ENCODE measurements around the gene ARSB. TPM values are rescaled to one million over a fixed set of nuclear protein-coding genes. Genes with fewer than 3 reads are reported as not detected.
A peak's percentile ranks its signal among the peaks of the same experiment; 100 is the strongest.

ARSB gene
- total RNA-seq, 1 donor from 2014 or later = 9.7 TPM

GRCh38 chr5:78799266-78800017 lies 185.7 kb downstream of the ARSB start:
- DNase-seq (no peak), ATAC-seq (ENCODE audit: poor library complexity) (no peak)
- intact Hi-C loops (cut with DNase I) = no loop called here

- intact Hi-C loops (cut with DNase I) = no loop called here
- DNase-seq (no peak), ATAC-seq (ENCODE audit: poor library complexity) (no peak)
These were observed 186.5 kb downstream of the ARSB start for GRCh38 chr5:78798673-78799029.

GRCh38 chr5:78797936-78798672 lies 187.0 kb downstream of the ARSB start:
- ATAC-seq (ENCODE audit: poor library complexity) (no peak), DNase-seq (no peak)
- intact Hi-C loops (cut with DNase I) = no loop called here

GRCh38 chr5:78795757-78796156 lies 189.4 kb downstream of the ARSB start:
- DNase-seq = no peak
- no peak for ATAC-seq (ENCODE audit: poor library complexity)
- intact Hi-C loops (cut with DNase I) = no loop called here

GRCh38 chr5:78794693-78795215 lies 190.4 kb downstream of the ARSB start:
- DNase-seq (no peak), ATAC-seq (ENCODE audit: poor library complexity) (no peak)
- intact Hi-C loops (cut with DNase I) = no loop called here

GRCh38 chr5:78793907-78794662 lies 191.0 kb downstream of the ARSB start:
- intact Hi-C loops (cut with DNase I) = no loop called here
- no peak for ATAC-seq (ENCODE audit: poor library complexity)
- no peak for DNase-seq

GRCh38 chr5:78792345-78793055 lies 192.6 kb downstream of the ARSB start:
- DNase-seq = no peak
- no peak for ATAC-seq (ENCODE audit: poor library complexity)
- intact Hi-C loops (cut with DNase I) = no loop called here

GRCh38 chr5:78791501-78792100 lies 193.5 kb downstream of the ARSB start:
- ATAC-seq (ENCODE audit: poor library complexity) (no peak), DNase-seq (no peak)
- intact Hi-C loops (cut with DNase I) = no loop called here

GRCh38 chr5:78787783-78788182 lies 197.3 kb downstream of the ARSB start:
- ATAC-seq (ENCODE audit: poor library complexity) (peak; percentile 87), DNase-seq (no peak)
- intact Hi-C loops (cut with DNase I) = no loop called here

GRCh38 chr5:78785454-78785853 lies 199.7 kb downstream of the ARSB start:
- ATAC-seq (ENCODE audit: poor library complexity) = no peak
- DNase-seq = no peak
- intact Hi-C loops (cut with DNase I) = no loop called here

- ATAC-seq (ENCODE audit: poor library complexity) = no peak
- no peak for DNase-seq
- intact Hi-C loops (cut with DNase I) = no loop called here
These were observed 201.5 kb downstream of the ARSB start for GRCh38 chr5:78783434-78784130.

GRCh38 chr5:78782728-78783127 lies 202.4 kb downstream of the ARSB start:
- intact Hi-C loops (cut with DNase I) = no loop called here
- no peak for DNase-seq
- ATAC-seq (ENCODE audit: poor library complexity) = no peak

- intact Hi-C loops (cut with DNase I) = no loop called here
- ATAC-seq (ENCODE audit: poor library complexity) (no peak), DNase-seq (no peak)
These were observed 203.4 kb downstream of the ARSB start for GRCh38 chr5:78781611-78782286.

GRCh38 chr5:78779771-78780616 lies 205.1 kb downstream of the ARSB start:
- ATAC-seq (ENCODE audit: poor library complexity) (peak; percentile 43), DNase-seq (no peak)
- intact Hi-C loops (cut with DNase I) = no loop called here

- DNase-seq = no peak
- intact Hi-C loops (cut with DNase I) = no loop called here
- no peak for ATAC-seq (ENCODE audit: poor library complexity)
These were observed 205.8 kb downstream of the ARSB start for GRCh38 chr5:78779262-78779661.

- intact Hi-C loops (cut with DNase I) = no loop called here
- ATAC-seq (ENCODE audit: poor library complexity) (no peak), DNase-seq (no peak)
These were observed 206.6 kb downstream of the ARSB start for GRCh38 chr5:78778538-78778937.

- intact Hi-C loops (cut with DNase I) = no loop called here
- DNase-seq (no peak), ATAC-seq (ENCODE audit: poor library complexity) (no peak)
These were observed 207.2 kb downstream of the ARSB start for GRCh38 chr5:78777901-78778300.

Data from Right ventricle myocardium superior (tissue), 1 donor.